Endometrium (tissue), 2 donors: ENCODE measurements around the gene RNPEPL1.

ENCODE experiments used
- FAIRE-seq: peaks from 2 replicates; lab custom pipeline; 2012; peaks lifted over from hg19 to GRCh38; lab: Jason Lieb, UNC
- donor health status: control.
- donor health status: control.

The RNPEPL1 gene

GRCh38 chr2:240591784-240592183, 23.5 kb downstream of the RNPEPL1 start:
- FAIRE-seq = no peak

- no peak for FAIRE-seq
These were observed 24.9 kb downstream of the RNPEPL1 start for GRCh38 chr2:240593026-240593702.

- FAIRE-seq = no peak
These were observed 25.6 kb downstream of the RNPEPL1 start for GRCh38 chr2:240593703-240594451.

GRCh38 chr2:240594511-240595380, 26.5 kb downstream of the RNPEPL1 start:
- FAIRE-seq = no peak

- FAIRE-seq = no peak
These were observed 27.2 kb downstream of the RNPEPL1 start for GRCh38 chr2:240595381-240596079.

GRCh38 chr2:240596080-240596460, 27.8 kb downstream of the RNPEPL1 start:
- FAIRE-seq = no peak

- FAIRE-seq = no peak
These were observed 28.2 kb downstream of the RNPEPL1 start for GRCh38 chr2:240596491-240596931.

GRCh38 chr2:240597054-240597418, 28.8 kb downstream of the RNPEPL1 start:
- no peak for FAIRE-seq

- FAIRE-seq = no peak
These were observed 29.3 kb downstream of the RNPEPL1 start for GRCh38 chr2:240597419-240598181.

- FAIRE-seq = no peak
These were observed 30.1 kb downstream of the RNPEPL1 start for GRCh38 chr2:240598311-240598911.

GRCh38 chr2:240599141-240599583, 30.9 kb downstream of the RNPEPL1 start:
- no peak for FAIRE-seq

GRCh38 chr2:240600451-240600961, 32.2 kb downstream of the RNPEPL1 start:
- no peak for FAIRE-seq

GRCh38 chr2:240601061-240601830, 33.0 kb downstream of the RNPEPL1 start:
- no peak for FAIRE-seq

GRCh38 chr2:240601831-240602160, 33.5 kb downstream of the RNPEPL1 start:
- FAIRE-seq = no peak

- FAIRE-seq = no peak
These were observed 34.2 kb downstream of the RNPEPL1 start for GRCh38 chr2:240602266-240603050.

GRCh38 chr2:240603081-240603835, 35.0 kb downstream of the RNPEPL1 start:
- FAIRE-seq = no peak

GRCh38 chr2:240603846-240604245, 35.6 kb downstream of the RNPEPL1 start:
- no peak for FAIRE-seq

GRCh38 chr2:240604291-240604938, 36.1 kb downstream of the RNPEPL1 start:
- FAIRE-seq = no peak
